Esophagus muscularis mucosa (tissue), 4 donors: ENCODE results near the gene MYH7. TPM values are rescaled to one million over a fixed set of nuclear protein-coding genes. Genes with fewer than 3 reads are reported as not detected.

Source experiments
- DNase-seq: peaks from one replicate; pipeline ENCODE4 v3.0.0-alpha.2; 2017; ENCODE audit errors: extremely low spot score
- H3K27ac ChIP-seq, 4 donors: fragments of 200-600 bp; sonication (generic); replicated peaks in 1 of 4; 1 replicate in 3 of 4; 2 replicates in 1 of 4; pipeline ENCODE4 v1.5.1; 2016 to 2019; ENCODE audit warnings: mild to moderate bottlenecking in 1 of 4
- H3K27me3 ChIP-seq, 4 donors: fragments of 200-600 bp; sonication (generic); one replicate each; pipeline versions ENCODE4 v1.5.1 to v1.6.0; 2016 to 2019
- H3K36me3 ChIP-seq, 4 donors: fragments of 200-600 bp; sonication (generic); one replicate each; pipeline ENCODE4 v1.5.1; 2016 to 2019
- H3K4me1 ChIP-seq, 4 donors: fragments of 200-600 bp; sonication (generic); one replicate each; pipeline ENCODE4 v1.5.1; 2016 to 2019
- H3K4me3 ChIP-seq, 4 donors: fragments of 200-600 bp; sonication (generic); 1 replicate in 2 of 4; 2 replicates in 2 of 4; pipeline ENCODE4 v1.5.1; 2016 to 2019; ENCODE audit warnings: mild to moderate bottlenecking in 4 of 4, moderate library complexity in 1 of 4
- H3K9me3 ChIP-seq, 4 donors: fragments of 200-600 bp; sonication (generic); 1 replicate in 3 of 4; 2 replicates in 1 of 4; pipeline ENCODE4 v1.5.1; 2016 to 2019
- CTCF ChIP-seq, 3 experiments: fragments of 200-600 bp in 2 of 3; fragments of 450-650 bp in 1 of 3; sonication (generic) in 2 of 3; IDR thresholded peaks; one replicate each; pipeline ENCODE4 v1.5.1; 2017 to 2019; ENCODE audit warnings: antibody characterized with exemption in 3 of 3, mild to moderate bottlenecking in 2 of 3, moderate library complexity in 1 of 3
- EP300 ChIP-seq: sonication (generic); formaldehyde crosslinking; IDR thresholded peaks from one replicate; pipeline ENCODE4 v1.6.1; 2017; ENCODE audit warnings: antibody characterized with exemption
- POLR2A ChIP-seq: fragments of 450-650 bp; IDR thresholded peaks from one replicate; pipeline ENCODE4 v1.6.1; 2017; ENCODE audit warnings: antibody characterized with exemption, moderate library complexity, mild to moderate bottlenecking, low read depth
- POLR2AphosphoS5 ChIP-seq, 2 donors: sonication (generic); formaldehyde crosslinking; IDR thresholded peaks; one replicate each; pipeline ENCODE4 v1.6.1; 2017; ENCODE audit warnings: antibody characterized with exemption in 2 of 2
- WGBS: methylation state at CpG from one replicate; pipeline ENCODE4 v1.1.5; 2018; 5-methylcytosine and 5-hydroxymethylcytosine counted together
- intact Hi-C: fragments of 100-400 bp; cut with DNase I; formaldehyde crosslinking; loops from one replicate; pipeline ENCODE4 v1.15.1; 2023
- total RNA-seq, 4 donors: library from RNA; depleted of rRNA; stranded (reverse); fragments of >200 nt; gene quantifications; one replicate each; pipeline versions ENCODE4 v1.1.0 to v1.2.1, GENCODE V29; 2016

The MYH7 gene
- under 1 TPM in 2 of 4 donors, not detected in 2; 0.11 to 0.26 TPM for total RNA-seq

GRCh38 chr14:23435543-23436326 is at the start of gene MYH7:
Gene MYH7 (minus strand): TSS chr14:23435660. CDS start chr14:23433732, 1,928 bp downstream.
- no peak for DNase-seq
- H3K27me3 ChIP-seq, result no peaks in the 10 kb centered on the region
- TF ChIP-seq EP300 (no peak), CTCF (IDR thresholded peaks at IDR 0.05) (no peak), POLR2A (no peak), POLR2AphosphoS5 (IDR thresholded peaks at IDR 0.05) (no peak)
- no peak within 1 kb of the TSS for H3K27ac ChIP-seq
- intact Hi-C loops, result no loop called here
- H3K9me3 ChIP-seq, result no peaks in the 10 kb centered on the region
- 60% methylated on average over 5 of the region's 10 CpGs for WGBS
- peaks cover 8 to 25% (median 24%) of the 10 kb centered on the region in 4 donors for H3K4me1 ChIP-seq
- H3K36me3 ChIP-seq, result no peaks in the 10 kb centered on the region
- no peak within 1 kb of the TSS for H3K4me3 ChIP-seq

- no peak overlapping the region for H3K27ac ChIP-seq
- no peak for TF ChIP-seq POLR2AphosphoS5 (IDR thresholded peaks at IDR 0.05)
- TF ChIP-seq CTCF (IDR thresholded peaks at IDR 0.05), result peak in 1 of 3 experiments; percentile 2
- no peak for TF ChIP-seq EP300
- no peak for TF ChIP-seq POLR2A
- WGBS, result 49% methylated on average over 9 of the region's 9 CpGs
- H3K4me3 ChIP-seq, result no peak overlapping the region
- peaks cover 0 to 70% (median 25%) of the 10 kb centered on the region in 4 donors for H3K36me3 ChIP-seq
- intact Hi-C loops, result no loop called here
- H3K27me3 ChIP-seq, result no peaks in the 10 kb centered on the region
- H3K9me3 ChIP-seq, result no peaks in the 10 kb centered on the region
- no peak for DNase-seq
- no peaks in the 10 kb centered on the region for H3K4me1 ChIP-seq
Observed at GRCh38 chr14:23483236-23483854, 47.9 kb upstream of the MYH7 start.

- no peaks in the 10 kb centered on the region for H3K4me1 ChIP-seq
- H3K36me3 ChIP-seq, result peaks cover 3 to 72% (median 29%) of the 10 kb centered on the region in 4 donors
- intact Hi-C loops, result no loop called here
- no peak overlapping the region for H3K4me3 ChIP-seq
- no peak for DNase-seq
- H3K27me3 ChIP-seq, result no peaks in the 10 kb centered on the region
- no peaks in the 10 kb centered on the region for H3K9me3 ChIP-seq
- no peak overlapping the region for H3K27ac ChIP-seq
- TF ChIP-seq EP300, result no peak
- TF ChIP-seq POLR2A, result no peak
- TF ChIP-seq POLR2AphosphoS5 (IDR thresholded peaks at IDR 0.05), result no peak
- TF ChIP-seq CTCF (IDR thresholded peaks at IDR 0.05), result no peak
Observed at GRCh38 chr14:23482823-23483148, 47.3 kb upstream of the MYH7 start.

GRCh38 chr14:23481979-23482822 is 46.7 kb upstream of the MYH7 start:
- peaks cover 9 to 72% (median 33%) of the 10 kb centered on the region in 4 donors for H3K36me3 ChIP-seq
- no peak for TF ChIP-seq CTCF (IDR thresholded peaks at IDR 0.05)
- 52% methylated on average over 7 of the region's 7 CpGs for WGBS
- H3K4me3 ChIP-seq, result no peak overlapping the region
- intact Hi-C loops, result no loop called here
- H3K9me3 ChIP-seq, result no peaks in the 10 kb centered on the region
- H3K27ac ChIP-seq, result no peak overlapping the region
- no peak for DNase-seq
- H3K4me1 ChIP-seq, result no peaks in the 10 kb centered on the region
- H3K27me3 ChIP-seq, result no peaks in the 10 kb centered on the region
